ENCODE measurements around the gene EMILIN2. TPM values are rescaled to one million over a fixed set of nuclear protein-coding genes. Genes with fewer than 3 reads are reported as not detected.

Gene EMILIN2
- total RNA-seq, 6 donors from 2014 or later = 31.9 to 59.2 (median 43.6) TPM

DNA sequence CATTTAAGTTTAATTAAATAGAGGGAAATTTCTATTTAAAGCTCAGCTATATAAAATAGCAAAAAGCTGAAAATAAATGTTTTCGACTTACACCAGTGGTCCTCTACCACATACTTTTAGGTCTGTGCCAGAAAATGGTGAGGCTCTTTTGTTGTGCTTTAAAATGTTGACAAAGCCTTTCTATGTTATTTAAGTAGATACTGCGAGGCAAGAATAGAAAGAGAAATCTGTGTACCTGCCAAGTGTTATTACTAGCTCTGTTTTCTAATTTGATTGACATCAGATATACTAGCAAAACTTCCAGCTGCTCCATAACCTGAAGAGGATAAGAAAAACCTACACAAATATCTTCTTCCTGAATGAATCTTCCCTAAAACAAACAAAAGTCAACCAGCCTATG is 112.5 kb downstream of the EMILIN2 start:
- 43 to 49% methylated on average over 2 of the region's 2 CpGs for WGBS, 2 donors
- Histone ChIP-seq H3K27ac (peak overlapping the region; percentile 66 to 83 (median 82)), H3K4me1 (peaks cover 37 to 59% (median 48%) of the 10 kb centered on the region in 4 donors), H3K27me3 (no peaks in the 10 kb centered on the region), H3K9me3 (no peaks in the 10 kb centered on the region), H3K36me3 (peaks cover 0 to 8% (median 3%) of the 10 kb centered on the region in 4 donors), H3K4me3 (no peak overlapping the region)
- no peak for DNase-seq
- TF ChIP-seq, protein P1, sequence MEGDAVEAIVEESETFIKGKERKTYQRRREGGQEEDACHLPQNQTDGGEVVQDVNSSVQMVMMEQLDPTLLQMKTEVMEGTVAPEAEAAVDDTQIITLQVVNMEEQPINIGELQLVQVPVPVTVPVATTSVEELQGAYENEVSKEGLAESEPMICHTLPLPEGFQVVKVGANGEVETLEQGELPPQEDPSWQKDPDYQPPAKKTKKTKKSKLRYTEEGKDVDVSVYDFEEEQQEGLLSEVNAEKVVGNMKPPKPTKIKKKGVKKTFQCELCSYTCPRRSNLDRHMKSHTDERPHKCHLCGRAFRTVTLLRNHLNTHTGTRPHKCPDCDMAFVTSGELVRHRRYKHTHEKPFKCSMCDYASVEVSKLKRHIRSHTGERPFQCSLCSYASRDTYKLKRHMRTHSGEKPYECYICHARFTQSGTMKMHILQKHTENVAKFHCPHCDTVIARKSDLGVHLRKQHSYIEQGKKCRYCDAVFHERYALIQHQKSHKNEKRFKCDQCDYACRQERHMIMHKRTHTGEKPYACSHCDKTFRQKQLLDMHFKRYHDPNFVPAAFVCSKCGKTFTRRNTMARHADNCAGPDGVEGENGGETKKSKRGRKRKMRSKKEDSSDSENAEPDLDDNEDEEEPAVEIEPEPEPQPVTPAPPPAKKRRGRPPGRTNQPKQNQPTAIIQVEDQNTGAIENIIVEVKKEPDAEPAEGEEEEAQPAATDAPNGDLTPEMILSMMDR (IDR thresholded peaks at IDR 0.05) = no peak
- TF ChIP-seq EP300 (IDR thresholded peaks at IDR 0.05) (no peak), POLR2AphosphoS5 (IDR thresholded peaks at IDR 0.05) (no peak), POLR2A (IDR thresholded peaks at IDR 0.05) (no peak)
- ATAC-seq (ENCODE audit: low FRiP score in 2 of 2) = no peak

DNA sequence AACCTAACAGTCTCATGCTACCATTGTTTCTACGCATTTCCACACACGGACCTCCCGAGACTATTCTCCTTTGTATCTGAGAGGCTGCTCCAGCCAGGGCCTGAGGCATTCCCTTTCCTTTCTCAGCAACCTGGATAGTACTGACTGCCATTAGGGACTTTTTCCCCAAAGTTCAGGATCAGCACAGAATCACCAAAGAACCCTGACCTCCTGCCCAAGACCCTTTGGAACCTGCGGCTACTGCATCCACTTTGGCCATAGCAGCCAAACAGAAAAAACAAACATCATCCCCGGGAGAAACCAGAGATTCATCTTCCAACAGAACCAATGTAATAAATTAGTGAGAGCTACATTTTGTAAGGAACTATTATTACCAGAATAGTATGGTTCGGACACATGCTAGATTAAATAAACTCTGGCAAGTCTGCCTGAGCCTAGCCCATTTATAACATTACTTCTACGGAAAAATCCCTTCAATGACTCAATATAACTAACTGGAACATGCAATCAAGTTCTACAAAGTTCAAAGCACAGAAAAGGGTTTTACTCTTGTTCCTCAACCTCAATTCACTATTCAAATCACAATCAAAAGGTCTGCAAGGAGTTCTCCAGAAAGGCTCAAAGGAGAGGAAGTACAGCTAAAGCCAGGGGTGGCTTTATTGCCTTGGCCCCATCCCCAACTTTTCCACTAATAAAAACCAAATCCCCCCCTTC is 114.3 kb downstream of the EMILIN2 start:
- Histone ChIP-seq H3K9me3 (no peaks in the 10 kb centered on the region), H3K27ac (peak overlapping the region; percentile 66 to 83 (median 82)), H3K27me3 (no peaks in the 10 kb centered on the region), H3K4me1 (peaks cover 37 to 59% (median 49%) of the 10 kb centered on the region in 4 donors), H3K36me3 (no peaks in the 10 kb centered on the region), H3K4me3 (no peak overlapping the region)
- no peak for TF ChIP-seq POLR2A (IDR thresholded peaks at IDR 0.05)
- no peak for TF ChIP-seq EP300 (IDR thresholded peaks at IDR 0.05)
- TF ChIP-seq, protein P1 (IDR thresholded peaks at IDR 0.05) = no peak
- no peak for TF ChIP-seq POLR2AphosphoS5 (IDR thresholded peaks at IDR 0.05)
- peak in 1 of 2 donors; percentile 24 for ATAC-seq (ENCODE audit: low FRiP score in 2 of 2)
- 80 to 81% methylated on average over 7 of the region's 7 CpGs for WGBS, 2 donors
- DNase-seq = no peak

DNA sequence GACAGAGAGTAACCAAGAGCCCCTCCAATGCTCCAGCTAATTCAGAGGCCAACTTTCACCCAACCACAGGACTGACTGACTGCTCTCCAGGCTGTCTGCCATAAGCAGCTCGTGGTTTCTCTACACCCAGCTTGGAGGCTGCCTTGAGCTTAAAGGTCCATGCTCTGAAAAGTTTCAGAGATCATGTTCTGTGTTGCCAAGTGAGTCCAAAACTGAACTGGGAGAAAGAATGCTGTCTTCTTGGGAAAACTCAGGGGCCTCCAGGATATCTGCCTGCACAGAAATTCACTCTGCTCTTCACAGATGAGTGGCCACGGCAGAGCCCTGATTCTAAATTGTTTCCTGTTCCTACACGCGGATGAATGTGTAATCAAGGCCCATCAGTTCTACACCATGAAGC is 115.0 kb downstream of the EMILIN2 start:
- Histone ChIP-seq H3K36me3 (no peaks in the 10 kb centered on the region), H3K4me3 (no peak overlapping the region), H3K4me1 (peaks cover 42 to 58% (median 49%) of the 10 kb centered on the region in 4 donors), H3K27me3 (no peaks in the 10 kb centered on the region), H3K27ac (peak overlapping the region; percentile 66 to 83 (median 82)), H3K9me3 (no peaks in the 10 kb centered on the region)
- TF ChIP-seq POLR2AphosphoS5 (IDR thresholded peaks at IDR 0.05) (no peak), POLR2A (IDR thresholded peaks at IDR 0.05) (no peak)
- ATAC-seq (ENCODE audit: low FRiP score in 2 of 2) (peak in 1 of 2 donors; percentile 29), DNase-seq (no peak)
- 15 to 23% methylated on average over 4 of the region's 4 CpGs for WGBS, 2 donors

DNA sequence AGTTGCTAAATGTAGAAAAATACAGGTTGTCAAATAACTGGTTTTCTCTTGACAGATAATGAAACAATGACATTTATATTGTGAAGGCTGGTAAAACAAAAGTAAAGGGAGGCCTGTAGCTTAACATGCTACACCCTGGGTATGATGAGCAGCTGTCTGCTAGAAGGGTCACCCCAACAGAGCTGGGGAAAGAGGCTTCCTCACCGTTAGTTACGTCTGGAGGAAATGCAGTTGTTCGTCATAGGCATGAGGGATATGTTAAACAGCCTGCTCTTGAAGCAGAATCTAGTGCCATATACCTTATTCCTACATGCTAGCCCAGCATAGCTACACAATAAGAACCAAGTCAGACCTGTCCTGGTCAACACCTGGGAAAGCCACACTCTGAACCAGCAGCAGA is 116.2 kb downstream of the EMILIN2 start:
- ATAC-seq (ENCODE audit: low FRiP score in 2 of 2) = no peak
- Histone ChIP-seq H3K27ac (peak overlapping the region in 3 of 4 donors; percentile 3 to 61 (median 36)), H3K27me3 (no peaks in the 10 kb centered on the region), H3K36me3 (no peaks in the 10 kb centered on the region), H3K4me3 (no peak overlapping the region), H3K9me3 (no peaks in the 10 kb centered on the region), H3K4me1 (peaks cover 49 to 66% (median 57%) of the 10 kb centered on the region in 4 donors)
- 46 to 61% methylated on average over 3 of the region's 3 CpGs for WGBS, 2 donors
- TF ChIP-seq POLR2A (IDR thresholded peaks at IDR 0.05) (peak in 1 of 4 donors; percentile 24), POLR2AphosphoS5 (IDR thresholded peaks at IDR 0.05) (no peak), EP300 (IDR thresholded peaks at IDR 0.05) (no peak)
- TF ChIP-seq, protein P1 (IDR thresholded peaks at IDR 0.05) = no peak
- DNase-seq = no peak

DNA sequence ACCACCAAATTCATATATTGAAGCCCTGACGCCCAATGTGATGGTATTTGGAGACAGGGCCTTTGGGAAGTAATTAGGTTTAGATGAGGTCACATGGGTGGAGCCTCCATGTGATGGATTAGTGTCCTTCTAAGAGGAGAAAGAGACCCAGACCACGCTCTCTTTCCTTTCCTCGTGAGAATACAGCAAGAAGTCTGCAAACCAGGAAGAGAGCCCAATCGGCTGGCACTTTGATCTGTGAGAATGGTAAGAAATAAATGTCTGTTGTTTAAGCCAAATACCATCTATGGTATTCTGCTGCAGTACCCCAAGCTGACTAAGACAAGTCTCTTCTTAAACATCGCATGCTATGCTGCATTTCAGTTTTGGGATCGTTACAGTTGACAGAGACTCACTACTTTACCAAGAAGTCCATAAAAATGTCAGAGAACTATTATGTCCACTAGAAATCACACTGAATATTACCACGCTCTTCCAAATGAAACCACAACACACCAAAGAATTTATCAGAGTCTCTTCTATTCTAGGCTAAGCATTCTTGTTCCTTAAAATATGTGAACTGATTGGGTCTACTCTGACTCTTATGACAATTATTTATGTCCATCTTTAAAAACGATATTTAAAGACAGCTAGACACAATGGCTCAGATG is 117.7 kb downstream of the EMILIN2 start:
- H3K9me3 ChIP-seq = no peaks in the 10 kb centered on the region
- ATAC-seq (ENCODE audit: low FRiP score in 2 of 2) (no peak), DNase-seq (no peak)
- no peaks in the 10 kb centered on the region for H3K27me3 ChIP-seq
- H3K27ac ChIP-seq = peak overlapping the region in 1 of 4 donors; percentile 48
- no peaks in the 10 kb centered on the region for H3K36me3 ChIP-seq
- H3K4me3 ChIP-seq = no peak overlapping the region
- H3K4me1 ChIP-seq = peaks cover 49 to 67% (median 58%) of the 10 kb centered on the region in 4 donors
- 82 to 88% methylated on average over 8 of the region's 8 CpGs for WGBS, 2 donors
- TF ChIP-seq POLR2AphosphoS5 (IDR thresholded peaks at IDR 0.05) (no peak), EP300 (IDR thresholded peaks at IDR 0.05) (no peak), POLR2A (IDR thresholded peaks at IDR 0.05) (no peak)
- TF ChIP-seq, protein P1 (IDR thresholded peaks at IDR 0.05) = no peak
